GM21526 (cell line): ENCODE data around the gene KMT2C.

ENCODE experiments used
- ATAC-seq: cut with Tn5 transposase; IDR thresholded peaks from one replicate; pipeline ENCODE4 v1.9.1; 2021; ENCODE audit warnings: moderate library complexity; ENCODE audit not compliant: unreplicated experiment, low FRiP score

KMT2C gene

GRCh38 chr7:152121432-152121831 lies 314.4 kb downstream of the KMT2C start:
- no peak for ATAC-seq

GRCh38 chr7:152120776-152121175 lies 315.0 kb downstream of the KMT2C start:
- no peak for ATAC-seq

DNA sequence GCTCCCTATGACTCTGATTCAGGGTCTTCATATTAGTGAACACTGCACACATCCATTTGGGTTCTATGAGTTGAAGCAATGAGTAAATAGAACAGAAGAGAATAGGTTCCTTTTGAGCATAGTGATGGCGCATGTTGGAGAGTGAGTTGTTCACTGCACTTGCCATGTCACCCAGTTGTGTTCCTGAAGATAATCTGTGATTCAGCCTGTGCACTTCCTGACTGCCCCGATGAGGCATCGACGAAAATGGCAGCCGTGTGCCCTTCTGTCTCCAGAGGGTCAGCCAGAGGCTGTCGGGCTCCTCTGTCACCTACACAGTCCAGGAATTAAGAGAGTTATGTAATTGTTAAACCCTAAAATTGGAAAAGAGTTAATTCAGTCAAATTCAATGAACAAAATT lies 315.6 kb downstream of the KMT2C start:
- no peak for ATAC-seq

DNA sequence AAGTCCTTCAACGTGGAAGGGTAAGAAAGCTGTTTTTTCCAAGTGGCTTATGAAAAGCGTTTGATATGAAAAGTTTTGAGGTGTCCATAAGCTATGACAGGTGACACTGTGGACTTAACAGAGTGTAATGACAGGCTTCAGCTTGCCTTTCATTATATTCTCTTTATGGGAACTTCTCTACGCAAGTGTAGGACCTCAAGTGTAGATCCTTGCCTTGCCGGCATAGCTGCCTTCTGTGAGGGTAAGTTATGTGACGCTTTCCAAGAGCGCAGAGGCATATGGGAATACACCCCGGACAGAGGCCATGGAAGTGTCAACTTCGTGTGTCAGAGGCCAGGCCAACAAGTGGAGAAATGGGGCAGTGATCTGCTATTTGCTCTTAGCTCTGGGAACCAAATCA lies 318.4 kb downstream of the KMT2C start:
- ATAC-seq: no peak

GRCh38 chr7:152115021-152115718 lies 320.6 kb downstream of the KMT2C start:
- no peak for ATAC-seq

- no peak for ATAC-seq
These were observed 323.0 kb downstream of the KMT2C start for GRCh38 chr7:152112829-152113228.

GRCh38 chr7:152108359-152108758 lies 327.4 kb downstream of the KMT2C start:
- ATAC-seq: no peak

- no peak for ATAC-seq
These were observed 327.9 kb downstream of the KMT2C start for GRCh38 chr7:152107945-152108344.

DNA sequence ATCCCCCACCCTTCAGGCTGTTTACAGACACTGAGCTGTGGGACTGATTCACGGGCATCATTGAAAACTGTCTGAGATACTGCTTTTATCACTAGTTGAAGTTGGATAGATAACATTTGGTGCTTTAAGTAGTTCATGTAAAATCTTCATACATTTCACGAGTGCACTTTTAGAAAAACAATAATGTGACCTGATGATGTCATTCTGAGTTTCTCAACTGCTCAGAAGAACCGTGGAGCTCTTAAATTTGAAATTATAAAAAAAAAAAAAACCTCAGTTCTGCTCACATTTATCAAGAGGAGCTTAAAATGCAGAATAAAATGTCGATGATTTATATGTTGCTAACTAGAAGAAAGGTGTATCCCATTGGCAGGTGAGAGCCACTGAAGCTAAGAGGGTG lies 328.8 kb downstream of the KMT2C start:
- ATAC-seq: no peak

- no peak for ATAC-seq
These were observed 330.6 kb downstream of the KMT2C start for GRCh38 chr7:152105205-152105604.

GRCh38 chr7:152103691-152104090 lies 332.1 kb downstream of the KMT2C start:
- ATAC-seq: no peak

DNA sequence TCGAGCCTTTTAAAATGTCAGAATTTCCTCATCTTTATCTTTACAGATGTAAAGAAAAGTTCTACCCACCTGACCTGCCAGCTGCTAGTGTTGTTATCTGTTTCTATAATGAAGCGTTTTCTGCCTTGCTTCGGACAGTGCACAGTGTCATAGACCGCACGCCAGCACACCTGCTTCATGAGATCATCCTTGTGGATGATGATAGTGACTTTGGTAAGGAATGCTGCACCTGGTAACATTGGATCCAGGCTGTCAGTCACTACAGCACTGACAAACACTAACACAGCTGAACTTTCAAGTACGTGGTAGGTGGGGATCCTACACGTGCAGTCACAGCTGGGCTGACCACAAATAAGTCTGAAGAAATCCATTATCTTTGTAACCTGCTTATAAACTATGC lies 332.7 kb downstream of the KMT2C start:
- no peak for ATAC-seq

DNA sequence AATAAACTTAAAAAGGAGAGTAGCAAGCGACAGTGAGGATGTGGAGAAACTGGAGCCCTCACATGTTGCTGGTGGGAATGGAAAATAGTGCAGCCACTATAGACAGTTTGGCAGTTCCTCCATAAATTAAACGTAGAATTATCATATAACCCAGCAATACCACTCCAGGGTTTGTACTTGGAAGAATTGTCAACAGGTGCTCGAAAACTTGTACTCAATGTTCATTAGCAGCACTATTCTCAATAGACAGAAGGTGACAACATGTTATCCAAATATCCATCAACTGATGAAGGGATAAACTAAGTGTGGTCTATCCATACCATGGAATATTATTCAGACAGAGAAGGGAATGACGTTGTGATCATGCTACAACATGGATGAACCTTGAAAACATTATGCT lies 338.5 kb downstream of the KMT2C start:
- no peak for ATAC-seq

- ATAC-seq: no peak
These were observed 340.0 kb downstream of the KMT2C start for GRCh38 chr7:152095771-152096170.

GRCh38 chr7:152093717-152094116 lies 342.1 kb downstream of the KMT2C start:
- ATAC-seq: no peak

GRCh38 chr7:152090747-152091146 lies 345.1 kb downstream of the KMT2C start:
- no peak for ATAC-seq

GRCh38 chr7:152089183-152089582 lies 346.6 kb downstream of the KMT2C start:
- no peak for ATAC-seq

DNA sequence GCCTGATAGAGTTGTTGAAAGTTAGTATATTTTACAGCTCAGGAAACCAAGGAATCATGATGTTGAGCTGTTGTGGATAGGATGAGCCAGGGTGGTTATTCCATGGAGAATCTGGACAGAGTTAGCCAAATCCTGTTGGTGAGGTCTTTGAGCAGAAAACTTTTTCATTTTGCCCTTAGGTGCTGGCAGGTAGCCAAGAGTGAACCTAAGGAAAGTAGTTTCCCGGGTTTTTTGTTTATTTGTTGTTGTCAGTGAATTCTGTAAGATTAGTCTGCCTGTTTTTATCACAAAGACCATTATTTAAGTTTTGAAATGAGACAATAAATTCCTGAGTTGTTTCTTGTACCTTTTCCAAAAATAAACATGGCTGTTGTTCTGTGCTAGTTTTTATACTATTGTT lies 349.3 kb downstream of the KMT2C start:
- no peak for ATAC-seq

DNA sequence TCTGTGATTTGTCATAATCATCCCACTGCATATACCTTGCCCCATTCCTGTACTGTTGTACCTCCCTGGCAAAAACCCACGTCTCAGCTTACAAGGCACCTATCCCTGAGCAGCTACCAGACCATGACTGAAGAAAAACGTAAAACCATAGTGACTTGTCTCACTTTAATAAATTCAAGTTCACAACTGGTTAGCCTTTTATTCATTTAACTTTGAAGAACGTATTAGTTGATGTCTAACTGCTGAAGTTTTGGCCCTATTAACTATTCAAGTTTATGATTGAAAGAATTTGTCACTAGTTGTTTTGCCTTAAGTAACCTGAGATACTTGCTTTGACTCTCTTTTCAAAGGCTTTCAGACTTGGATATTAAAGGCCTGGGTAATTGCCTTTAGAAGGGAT lies 350.7 kb downstream of the KMT2C start:
- no peak for ATAC-seq
